Glutamatergic neuron (in vitro differentiated cells): ENCODE results near the gene PRUNE1. TPM values are rescaled to one million over a fixed set of nuclear protein-coding genes. Genes with fewer than 3 reads are reported as not detected.

Source experiments
- DNase-seq: peaks from one replicate; pipeline ENCODE4 v3.0.0; 2022
- H3K27ac Mint-ChIP-seq: one replicate; pipeline ENCODE4 v1.8.0; 2020; ENCODE audit warnings: mild to moderate bottlenecking, mixed read lengths, inconsistent platforms; ENCODE audit not compliant: unreplicated experiment
- H3K27me3 Mint-ChIP-seq: one replicate; pipeline ENCODE4 v1.8.0; 2020; ENCODE audit warnings: mild to moderate bottlenecking, moderate library complexity, mixed read lengths, inconsistent platforms; ENCODE audit not compliant: unreplicated experiment
- H3K36me3 Mint-ChIP-seq: one replicate; pipeline ENCODE4 v1.8.0; 2020; ENCODE audit warnings: mild to moderate bottlenecking, mixed read lengths, inconsistent platforms; ENCODE audit not compliant: unreplicated experiment
- H3K4me1 Mint-ChIP-seq: one replicate; pipeline ENCODE4 v1.8.0; 2020; ENCODE audit warnings: mild to moderate bottlenecking, low read depth, mixed read lengths, inconsistent platforms; ENCODE audit not compliant: unreplicated experiment
- H3K4me3 Mint-ChIP-seq: one replicate; pipeline ENCODE4 v1.8.0; 2020; ENCODE audit warnings: mild to moderate bottlenecking, mixed read lengths, inconsistent platforms; ENCODE audit not compliant: unreplicated experiment
- H3K9me3 Mint-ChIP-seq: one replicate; pipeline ENCODE4 v1.8.0; 2020; ENCODE audit warnings: mild to moderate bottlenecking, moderate library complexity, mixed read lengths, inconsistent platforms; ENCODE audit not compliant: unreplicated experiment
- total RNA-seq: library from RNA; stranded (reverse); fragmentation: NEBNext Ultra II Directional; extraction: Animal tissue kit (Norgen Biotek cat#: 25700); gene quantifications from one replicate; pipeline ENCODE4 v1.2.1, GENCODE V29; 2021; ENCODE audit not compliant: unreplicated experiment
- TF ChIP-seq, protein P1 (sequence below): fragments of 200-600 bp; sonication (generic); IDR thresholded peaks from one replicate; pipeline ENCODE4 v1.5.0; 2021; ENCODE audit not compliant: partially characterized antibody, unreplicated experiment

The PRUNE1 gene
- total RNA-seq, 1 donor from 2014 or later, result 14.9 TPM

DNA sequence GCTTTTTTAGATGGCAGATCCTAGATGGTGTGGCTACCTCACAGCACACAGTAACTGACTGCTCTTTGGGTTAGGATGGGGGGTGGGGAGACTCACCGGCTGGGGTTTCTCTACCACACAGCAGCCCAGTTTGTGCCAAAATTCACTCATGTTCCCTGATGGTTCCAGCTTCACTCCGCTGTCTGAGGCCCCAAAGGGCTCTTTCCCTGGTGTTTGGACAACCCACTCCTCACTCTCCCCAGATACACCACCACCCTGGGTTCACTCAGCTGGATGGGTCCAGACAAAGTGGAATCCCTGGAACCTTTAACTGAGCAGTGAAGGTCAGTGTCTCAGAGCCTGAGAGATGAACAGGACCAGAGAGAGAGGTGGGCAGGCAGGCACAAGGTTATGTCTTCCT, 47.3 kb downstream of the PRUNE1 start:
- Mint-ChIP-seq H3K4me3 (peak overlapping the region; percentile 20), H3K36me3 (peaks cover 4% of the 10 kb centered on the region), H3K27ac (no peak overlapping the region), H3K9me3 (peaks cover 27% of the 10 kb centered on the region), H3K27me3 (peaks cover 24% of the 10 kb centered on the region), H3K4me1 (peaks cover 16% of the 10 kb centered on the region)
- TF ChIP-seq, protein P1, sequence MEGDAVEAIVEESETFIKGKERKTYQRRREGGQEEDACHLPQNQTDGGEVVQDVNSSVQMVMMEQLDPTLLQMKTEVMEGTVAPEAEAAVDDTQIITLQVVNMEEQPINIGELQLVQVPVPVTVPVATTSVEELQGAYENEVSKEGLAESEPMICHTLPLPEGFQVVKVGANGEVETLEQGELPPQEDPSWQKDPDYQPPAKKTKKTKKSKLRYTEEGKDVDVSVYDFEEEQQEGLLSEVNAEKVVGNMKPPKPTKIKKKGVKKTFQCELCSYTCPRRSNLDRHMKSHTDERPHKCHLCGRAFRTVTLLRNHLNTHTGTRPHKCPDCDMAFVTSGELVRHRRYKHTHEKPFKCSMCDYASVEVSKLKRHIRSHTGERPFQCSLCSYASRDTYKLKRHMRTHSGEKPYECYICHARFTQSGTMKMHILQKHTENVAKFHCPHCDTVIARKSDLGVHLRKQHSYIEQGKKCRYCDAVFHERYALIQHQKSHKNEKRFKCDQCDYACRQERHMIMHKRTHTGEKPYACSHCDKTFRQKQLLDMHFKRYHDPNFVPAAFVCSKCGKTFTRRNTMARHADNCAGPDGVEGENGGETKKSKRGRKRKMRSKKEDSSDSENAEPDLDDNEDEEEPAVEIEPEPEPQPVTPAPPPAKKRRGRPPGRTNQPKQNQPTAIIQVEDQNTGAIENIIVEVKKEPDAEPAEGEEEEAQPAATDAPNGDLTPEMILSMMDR, result no peak
- no peak for DNase-seq

DNA sequence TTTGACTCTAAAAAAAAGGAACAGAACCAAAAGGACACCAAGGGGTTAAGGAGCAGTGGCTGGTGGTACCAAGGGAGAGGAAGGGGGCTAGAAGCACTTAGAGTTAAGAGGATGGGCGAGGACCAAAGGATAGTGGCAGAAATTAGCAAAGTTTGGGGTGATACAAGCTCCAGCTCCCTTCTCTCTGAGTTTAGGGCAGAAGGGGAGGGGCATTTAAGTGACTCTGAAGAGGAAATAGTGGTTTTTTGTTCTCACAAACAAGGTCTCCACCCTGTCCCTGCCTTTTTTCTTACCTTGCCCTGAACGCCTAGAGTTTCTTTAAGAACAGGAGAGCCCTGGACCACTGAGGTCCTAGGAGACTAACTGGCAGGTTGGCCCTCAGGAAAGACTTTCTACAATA, 47.9 kb downstream of the PRUNE1 start:
- Mint-ChIP-seq H3K27me3 (peaks cover 30% of the 10 kb centered on the region), H3K9me3 (peaks cover 33% of the 10 kb centered on the region), H3K36me3 (peaks cover 4% of the 10 kb centered on the region), H3K27ac (no peak overlapping the region), H3K4me3 (peak overlapping the region; percentile 93), H3K4me1 (peaks cover 16% of the 10 kb centered on the region)
- DNase-seq, result no peak
- TF ChIP-seq, protein P1, result no peak

- Mint-ChIP-seq H3K27me3 (peaks cover 36% of the 10 kb centered on the region), H3K9me3 (peaks cover 52% of the 10 kb centered on the region), H3K4me1 (peaks cover 19% of the 10 kb centered on the region), H3K27ac (peak overlapping the region; percentile 98), H3K4me3 (peak overlapping the region; percentile 93), H3K36me3 (peaks cover 19% of the 10 kb centered on the region)
- peak; percentile 40 for DNase-seq
- TF ChIP-seq, protein P1, result no peak
These were observed 50.4 kb downstream of the PRUNE1 start for GRCh38 chr1:151058692-151059091.

DNA sequence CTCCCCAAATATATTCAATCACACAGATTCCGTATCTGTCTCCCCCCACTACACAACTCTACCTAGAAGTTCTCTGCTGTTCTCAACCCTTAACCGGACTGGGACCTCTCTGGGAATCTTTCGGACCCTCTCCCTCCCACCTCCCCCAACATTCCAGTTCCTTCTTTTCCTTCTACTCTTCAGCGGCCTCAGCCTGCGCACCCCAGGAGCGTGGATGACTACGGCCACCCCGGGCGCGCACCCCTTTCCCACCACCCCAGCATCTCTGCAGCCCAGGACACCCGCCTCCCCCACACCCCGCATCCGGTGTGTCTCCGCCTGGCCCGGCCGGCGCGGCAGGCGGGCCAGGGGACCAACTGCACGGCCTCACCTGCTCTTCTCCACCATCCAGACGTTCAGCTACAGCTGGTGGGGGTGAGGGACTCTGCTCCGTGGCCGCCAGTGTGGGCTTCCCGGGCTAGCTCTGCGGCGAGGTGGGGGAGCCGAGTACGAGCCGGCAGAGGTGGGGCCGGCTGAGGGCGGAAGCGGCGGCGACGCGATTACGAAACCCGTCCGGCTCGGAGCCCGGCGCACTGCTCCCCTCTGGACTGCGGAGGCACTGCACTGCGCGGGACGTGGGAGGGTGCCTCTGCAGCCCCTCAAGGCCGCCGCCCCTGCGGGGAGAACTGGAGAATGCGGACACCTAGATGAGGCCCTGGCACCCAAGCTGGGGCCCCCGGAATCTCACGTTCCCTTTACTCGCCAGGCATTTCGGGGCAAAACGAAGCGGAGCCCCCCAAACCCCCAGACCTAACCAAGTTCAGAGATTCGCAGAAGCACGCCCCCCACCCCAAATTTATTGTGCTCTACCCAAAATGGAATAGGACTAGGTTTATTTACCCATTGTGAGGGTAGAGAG, 51.1 kb downstream of the PRUNE1 start, which contains the start of gene CDC42SE1:
Gene CDC42SE1 (minus strand): TSS at position 514 of the 898 bp plus-strand sequence. CDS start 3,892 bp downstream, outside the sequence.
- H3K4me3 Mint-ChIP-seq, result peak within 1 kb of the TSS; percentile 93
- TF ChIP-seq, protein P1, result peak; percentile 73
- H3K36me3 Mint-ChIP-seq, result peaks cover 22% of the 10 kb centered on the region
- H3K9me3 Mint-ChIP-seq, result peaks cover 52% of the 10 kb centered on the region
- H3K4me1 Mint-ChIP-seq, result peaks cover 21% of the 10 kb centered on the region
- peak within 1 kb of the TSS; percentile 98 for H3K27ac Mint-ChIP-seq
- DNase-seq, result peak; percentile 91
- peaks cover 36% of the 10 kb centered on the region for H3K27me3 Mint-ChIP-seq
